SU-DHL-6 (cell line): ENCODE measurements around the gene ZNF292.

Experiments used
- CTCF ChIP-seq: fragments of 200-600 bp; sonication (generic); IDR thresholded peaks from one replicate; pipeline ENCODE4 v1.5.1; 2017; ENCODE audit warnings: antibody characterized with exemption, mild to moderate bottlenecking, low read length, moderate library complexity; ENCODE audit not compliant: insufficient read depth, poor library complexity, severe bottlenecking
- EZH2phosphoT487 ChIP-seq: fragments of 200-600 bp; sonication (generic), shearing (Covaris generic); conservative IDR thresholded peaks from 2 replicates; pipeline ENCODE4 v1.6.1; 2018; ENCODE audit warnings: mild to moderate bottlenecking, antibody characterized with exemption, low read length, moderate library complexity, mixed read lengths

GRCh38 chr6:87250019-87250418, 94.7 kb downstream of the ZNF292 start:
- TF ChIP-seq CTCF (no peak), EZH2phosphoT487 (no peak)
